Muscle of leg (tissue), 11 donors: ENCODE results near the gene ZNF837. TPM values are rescaled to one million over a fixed set of nuclear protein-coding genes. Genes with fewer than 3 reads are reported as not detected.
A peak's percentile ranks its signal among the peaks of the same experiment; 100 is the strongest.

ENCODE experiments used
- DNase-seq: peaks from one replicate; pipeline ENCODE4 v3.0.0; 2013
- H3K27ac ChIP-seq: one replicate; pipeline ENCODE4 v1.5.1; 2013; ENCODE audit warnings: mild to moderate bottlenecking, low read length, control low read depth
- H3K27me3 ChIP-seq: one replicate; pipeline ENCODE4 v1.6.1; 2013; ENCODE audit warnings: low read length; ENCODE audit not compliant: control insufficient read depth, insufficient read depth
- H3K36me3 ChIP-seq: one replicate; pipeline ENCODE4 v1.6.1; 2013; ENCODE audit warnings: low read length; ENCODE audit not compliant: control insufficient read depth, insufficient read depth
- H3K4me1 ChIP-seq: one replicate; pipeline ENCODE4 v1.6.1; 2013; ENCODE audit warnings: low read length; ENCODE audit not compliant: control insufficient read depth, insufficient read depth
- H3K4me3 ChIP-seq: one replicate; pipeline ENCODE4 v1.5.1; 2013; ENCODE audit warnings: low read length, control low read depth
- H3K9me3 ChIP-seq: replicated peaks from 2 replicates; pipeline ENCODE4 v1.6.1; 2013; ENCODE audit warnings: low read depth, low read length; ENCODE audit not compliant: control insufficient read depth
- WGBS: methylation state at CpG from one replicate; pipeline ENCODE4 v1.1.5; 2013; ENCODE audit warnings: missing lambda C conversion rate; ENCODE audit not compliant: insufficient coverage; 5-methylcytosine and 5-hydroxymethylcytosine counted together
- polyA plus RNA-seq, 8 donors: library from polyadenylated mRNA; unstranded; fragments of 120-200 nt; gene quantifications; one replicate each; pipeline versions ENCODE4 v1.2.1 to v1.2.3, GENCODE V29; 2013; ENCODE audit warnings: inconsistent platforms in 1 of 8, low replicate concordance in 1 of 8; ENCODE audit not compliant: insufficient read length in 8 of 8, insufficient read depth in 1 of 8
- total RNA-seq: library from RNA; stranded (reverse); fragments of 120-200 nt; gene quantifications from one replicate; pipeline ENCODE4 v1.2.4, GENCODE V29; 2013

ZNF837 gene
- total and polyA plus RNA-seq, 9 donors, result 1.0 to 2.3 (median 1.7) TPM

DNA sequence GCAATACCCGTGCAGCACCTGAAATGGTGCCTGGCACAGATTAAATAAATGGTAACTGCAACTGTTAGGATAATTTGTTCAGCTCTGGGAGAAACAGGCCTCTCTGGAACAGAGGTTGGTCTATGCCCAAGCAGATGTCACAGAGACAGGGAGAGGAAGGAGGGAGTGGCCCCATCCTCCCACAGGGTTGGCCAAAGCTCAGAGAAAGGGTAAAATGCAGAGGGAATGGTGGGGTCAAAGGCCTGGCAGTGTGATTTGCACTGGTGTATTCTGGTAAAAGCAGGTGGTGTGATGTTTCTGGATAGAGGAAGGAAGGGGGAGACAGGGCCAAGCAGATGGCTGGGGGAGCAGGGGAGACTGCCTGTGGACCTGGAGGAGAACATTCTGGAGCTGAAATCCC lies 44.6 kb downstream of the ZNF837 start:
- Histone ChIP-seq H3K36me3 (peaks cover 58% of the 10 kb centered on the region), H3K27ac (no peak overlapping the region), H3K4me3 (no peak overlapping the region), H3K9me3 (no peaks in the 10 kb centered on the region), H3K4me1 (no peaks in the 10 kb centered on the region), H3K27me3 (no peaks in the 10 kb centered on the region)
- no peak for DNase-seq
- WGBS, result 83% methylated on average over 1 of the region's 1 CpG

- H3K9me3 ChIP-seq, result no peaks in the 10 kb centered on the region
- peaks cover 55% of the 10 kb centered on the region for H3K36me3 ChIP-seq
- WGBS, result 100% methylated on average over 1 of the region's 3 CpGs
- no peak overlapping the region for H3K27ac ChIP-seq
- no peak overlapping the region for H3K4me3 ChIP-seq
- no peak for DNase-seq
- H3K27me3 ChIP-seq, result no peaks in the 10 kb centered on the region
- no peaks in the 10 kb centered on the region for H3K4me1 ChIP-seq
These were observed 45.2 kb downstream of the ZNF837 start for GRCh38 chr19:58335630-58336029.

DNA sequence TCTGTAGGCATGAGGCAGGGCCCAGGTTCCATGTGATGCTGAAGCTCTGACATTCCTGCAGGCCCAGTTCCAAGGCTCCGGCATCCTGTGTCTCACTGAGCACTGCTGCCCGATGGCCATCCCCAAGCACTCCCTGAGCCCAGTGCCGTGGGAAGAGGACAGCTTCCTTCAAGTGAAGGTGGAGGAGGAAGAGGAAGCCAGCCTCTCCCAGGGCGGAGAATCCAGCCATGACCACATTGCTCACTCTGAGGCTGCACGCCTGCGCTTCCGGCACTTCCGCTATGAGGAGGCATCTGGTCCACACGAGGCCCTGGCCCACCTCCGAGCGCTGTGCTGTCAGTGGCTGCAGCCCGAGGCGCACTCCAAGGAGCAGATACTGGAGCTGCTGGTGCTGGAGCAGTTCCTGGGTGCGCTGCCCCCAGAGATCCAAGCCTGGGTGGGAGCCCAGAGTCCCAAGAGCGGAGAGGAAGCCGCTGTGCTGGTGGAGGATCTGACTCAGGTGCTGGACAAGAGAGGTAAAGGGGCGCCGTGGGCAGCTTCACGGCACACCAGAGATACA lies 46.1 kb downstream of the ZNF837 start:
- no peak overlapping the region for H3K4me3 ChIP-seq
- no peaks in the 10 kb centered on the region for H3K27me3 ChIP-seq
- peaks cover 50% of the 10 kb centered on the region for H3K36me3 ChIP-seq
- WGBS, result 92% methylated on average over 18 of the region's 19 CpGs
- no peaks in the 10 kb centered on the region for H3K4me1 ChIP-seq
- H3K9me3 ChIP-seq, result no peaks in the 10 kb centered on the region
- no peak overlapping the region for H3K27ac ChIP-seq
- no peak for DNase-seq

DNA sequence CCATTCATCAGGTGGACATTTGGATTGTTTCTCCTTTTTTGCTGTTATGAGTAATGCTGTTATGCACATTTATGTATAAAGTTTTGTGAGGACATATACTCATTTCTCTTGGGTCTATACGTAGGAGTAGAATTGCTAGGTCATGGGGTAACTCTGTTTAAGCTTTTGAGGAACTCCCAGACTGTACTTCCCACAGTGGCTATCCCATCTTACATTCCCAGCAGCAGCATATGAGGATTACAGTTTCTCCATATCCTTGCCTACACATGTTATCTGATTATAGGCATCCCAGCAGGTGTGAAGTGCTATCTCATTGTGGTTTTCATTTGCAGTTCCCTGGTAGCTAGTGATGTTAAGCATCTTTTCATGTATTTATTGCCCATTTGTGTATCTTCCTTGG lies 48.1 kb downstream of the ZNF837 start:
- no CpG with 5 or more reads among the region's 1 CpG for WGBS
- Histone ChIP-seq H3K27me3 (no peaks in the 10 kb centered on the region), H3K4me1 (peaks cover 11% of the 10 kb centered on the region), H3K27ac (no peak overlapping the region), H3K36me3 (peaks cover 29% of the 10 kb centered on the region), H3K4me3 (no peak overlapping the region), H3K9me3 (no peaks in the 10 kb centered on the region)
- no peak for DNase-seq

GRCh38 chr19:58330458-58330857 lies 50.4 kb downstream of the ZNF837 start:
- Histone ChIP-seq H3K9me3 (no peaks in the 10 kb centered on the region), H3K4me3 (no peak overlapping the region), H3K36me3 (peaks cover 10% of the 10 kb centered on the region), H3K4me1 (peaks cover 24% of the 10 kb centered on the region), H3K27me3 (no peaks in the 10 kb centered on the region), H3K27ac (peak overlapping the region; percentile 76)
- peak; percentile 71 for DNase-seq
- no CpG with 5 or more reads among the region's 4 CpGs for WGBS

DNA sequence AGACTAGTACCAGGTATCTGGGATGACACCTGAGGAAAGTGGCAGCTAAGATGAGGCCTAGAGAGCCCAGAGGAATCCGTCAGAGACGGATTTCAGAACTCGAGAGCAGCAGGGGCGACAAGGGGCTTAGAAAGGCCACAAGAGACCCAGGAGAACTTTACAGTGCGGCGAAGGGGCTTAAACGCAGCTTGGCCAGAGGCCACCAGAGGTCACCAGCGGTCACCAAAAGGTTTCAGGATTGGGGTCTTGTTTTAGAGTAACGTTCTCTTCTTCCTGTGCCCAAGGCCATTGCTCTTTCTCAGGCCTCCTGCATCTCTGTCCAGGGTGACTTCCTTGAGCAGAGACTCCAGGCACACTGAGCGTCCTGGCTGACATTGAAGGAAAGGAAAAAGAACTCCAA lies 51.8 kb downstream of the ZNF837 start:
- WGBS, result 32% methylated on average over 9 of the region's 10 CpGs
- H3K4me1 ChIP-seq, result peaks cover 24% of the 10 kb centered on the region
- H3K36me3 ChIP-seq, result peaks cover 5% of the 10 kb centered on the region
- no peaks in the 10 kb centered on the region for H3K27me3 ChIP-seq
- H3K9me3 ChIP-seq, result no peaks in the 10 kb centered on the region
- H3K4me3 ChIP-seq, result no peak overlapping the region
- no peak overlapping the region for H3K27ac ChIP-seq
- no peak for DNase-seq

DNA sequence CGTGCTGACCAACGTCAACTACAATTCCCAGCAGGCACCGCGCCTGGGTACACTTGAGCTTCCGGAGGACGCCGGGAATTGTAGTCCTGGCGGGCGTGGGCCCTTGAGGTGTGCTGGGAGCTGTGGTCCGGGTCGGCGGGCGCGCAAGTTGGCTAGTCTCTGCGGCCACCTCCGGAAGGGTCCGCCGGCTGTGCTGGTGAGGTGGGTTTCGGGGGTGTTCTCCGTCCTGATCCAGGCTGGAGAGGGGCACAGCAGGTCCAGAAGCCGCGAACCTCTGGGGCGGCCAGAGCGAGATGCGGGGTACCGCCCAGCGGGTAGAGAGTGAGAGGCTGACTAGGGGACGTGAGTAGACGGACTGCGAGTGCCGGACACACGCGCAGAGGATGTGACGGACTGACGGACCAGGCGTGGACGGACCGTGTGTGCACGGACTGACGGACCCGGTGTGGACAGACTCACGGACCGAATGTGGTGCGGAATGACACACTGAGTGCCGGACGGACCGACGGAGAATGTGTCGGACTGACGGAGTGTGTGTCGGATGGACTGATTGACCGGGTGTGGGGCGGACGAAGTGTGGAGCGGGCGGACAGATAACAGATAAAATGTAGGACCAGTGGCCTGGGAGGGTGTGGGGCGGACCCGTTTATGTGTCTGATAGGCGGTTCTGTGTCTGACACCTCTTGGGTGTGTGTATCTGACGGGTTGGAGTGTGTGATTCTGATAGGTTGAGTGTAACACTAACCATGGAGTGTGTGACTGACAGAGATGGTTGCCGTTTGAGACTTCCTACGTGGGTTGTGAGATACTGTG lies 53.7 kb downstream of the ZNF837 start, which contains the start of gene ZSCAN22:
Gene ZSCAN22 (plus strand): TSS at position 81 of the 813 bp plus-strand sequence. CDS start 7,809 bp downstream, outside the sequence.
- Histone ChIP-seq H3K9me3 (no peaks in the 10 kb centered on the region), H3K36me3 (peaks cover 13% of the 10 kb centered on the region), H3K4me3 (peak within 1 kb of the TSS; percentile 96), H3K27ac (peak within 1 kb of the TSS; percentile 96), H3K4me1 (peaks cover 24% of the 10 kb centered on the region), H3K27me3 (no peaks in the 10 kb centered on the region)
- peak; percentile 99 for DNase-seq
- under 1% methylated on average over 56 of the region's 62 CpGs for WGBS

DNA sequence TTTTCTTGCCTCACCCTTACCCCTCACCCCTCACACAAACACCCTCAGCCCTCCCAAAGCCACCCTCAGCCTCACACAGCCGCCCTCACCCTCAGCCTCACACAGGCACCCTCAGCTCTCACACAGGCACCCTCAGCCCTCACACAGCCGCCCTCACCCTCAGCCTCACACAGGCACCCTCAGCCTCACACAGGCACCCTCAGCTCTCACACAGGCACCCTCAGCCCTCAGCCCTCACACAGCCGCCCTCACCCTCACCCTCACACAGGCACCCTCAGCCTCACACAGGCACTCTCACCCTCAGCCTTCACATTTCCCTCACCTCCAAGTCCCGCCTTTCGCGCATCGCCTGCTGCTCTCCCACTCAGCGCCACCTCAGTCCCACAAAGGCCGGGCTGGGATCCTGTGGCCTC lies 54.3 kb downstream of the ZNF837 start:
- peak overlapping the region; percentile 96 for H3K4me3 ChIP-seq
- H3K4me1 ChIP-seq, result peaks cover 24% of the 10 kb centered on the region
- peak overlapping the region; percentile 96 for H3K27ac ChIP-seq
- no peak for DNase-seq
- H3K9me3 ChIP-seq, result no peaks in the 10 kb centered on the region
- H3K36me3 ChIP-seq, result peaks cover 13% of the 10 kb centered on the region
- no peaks in the 10 kb centered on the region for H3K27me3 ChIP-seq
- 0% methylated on average over 9 of the region's 9 CpGs for WGBS

DNA sequence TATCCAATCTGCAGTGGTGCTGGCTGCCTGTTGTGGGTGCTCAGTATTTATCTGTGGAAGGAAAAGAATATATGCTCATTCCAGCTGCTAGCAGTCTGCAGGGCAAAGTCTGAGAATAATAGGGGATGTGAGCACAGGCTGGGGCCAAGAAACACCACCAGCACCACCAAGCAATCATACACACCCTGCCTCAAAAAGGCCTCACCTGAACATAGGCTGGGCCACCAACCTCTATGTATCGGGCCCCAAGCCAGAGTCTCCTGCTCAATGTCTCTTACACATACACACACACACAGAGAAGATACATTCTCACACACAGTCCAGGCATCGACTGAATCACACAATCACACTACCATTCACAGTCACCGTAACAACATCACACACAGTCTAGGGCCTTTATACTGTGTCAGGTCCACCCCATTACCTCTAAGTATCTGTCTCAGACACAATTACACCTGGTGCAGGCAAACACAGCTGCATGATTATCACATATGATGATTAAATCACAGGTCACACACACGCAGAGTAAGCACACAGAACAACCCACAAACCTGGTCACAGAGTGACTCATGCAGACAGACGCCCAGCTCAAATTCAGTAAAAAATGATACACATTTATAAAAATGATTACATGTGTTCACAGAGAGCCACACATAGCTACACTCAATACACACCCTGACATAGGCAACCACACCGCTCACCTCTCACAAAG lies 55.4 kb downstream of the ZNF837 start:
- Histone ChIP-seq H3K27ac (no peak overlapping the region), H3K4me3 (no peak overlapping the region), H3K9me3 (no peaks in the 10 kb centered on the region), H3K4me1 (peaks cover 24% of the 10 kb centered on the region), H3K27me3 (no peaks in the 10 kb centered on the region), H3K36me3 (peaks cover 13% of the 10 kb centered on the region)
- 97% methylated on average over 3 of the region's 6 CpGs for WGBS
- no peak for DNase-seq

GRCh38 chr19:58319241-58319640 lies 61.6 kb downstream of the ZNF837 start:
- H3K9me3 ChIP-seq, result no peaks in the 10 kb centered on the region
- H3K36me3 ChIP-seq, result peaks cover 23% of the 10 kb centered on the region
- no peak overlapping the region for H3K27ac ChIP-seq
- WGBS, result 92% methylated on average over 10 of the region's 10 CpGs
- H3K4me3 ChIP-seq, result no peak overlapping the region
- H3K27me3 ChIP-seq, result no peaks in the 10 kb centered on the region
- H3K4me1 ChIP-seq, result no peaks in the 10 kb centered on the region
- DNase-seq, result no peak
